ENCODE data around the gene MARCHF6.
A peak's percentile ranks its signal among the peaks of the same experiment; 100 is the strongest.
"Not testable (repeated sequence)": the region's sequence is repeated elsewhere in the genome, so short reads cannot be mapped to it uniquely, and the experiment has no call there.

The MARCHF6 gene

GRCh38 chr5:10307206-10308148 lies 46.0 kb upstream of the MARCHF6 start, which contains the start of gene CMBL:
TSS of gene CMBL (minus strand) at chr5:10307902. CDS start at chr5:10290762, 17,140 bp downstream.
- DNase-seq: peak; percentile 67
- Mint-ChIP-seq H3K27ac (no peak within 1 kb of the TSS), H3K4me1 (peaks cover 39% of the 10 kb centered on the region), H3K4me3 (peak within 1 kb of the TSS; percentile 87), H3K9me3 (peaks cover 9% of the 10 kb centered on the region), H3K27me3 (ENCODE audit: low read depth, poor library complexity) (peaks cover 13% of the 10 kb centered on the region), H3K36me3 (ENCODE audit: low read depth) (peaks cover 28% of the 10 kb centered on the region)
- TF ChIP-seq CTCF (IDR thresholded peaks at IDR 0.05): no peak

- peaks cover under 1% of the 10 kb centered on the region for H3K9me3 Mint-ChIP-seq
- no peak for TF ChIP-seq CTCF (IDR thresholded peaks at IDR 0.05)
- peak overlapping the region; percentile 61 for H3K4me3 Mint-ChIP-seq
- DNase-seq: no peak
- H3K27me3 Mint-ChIP-seq (ENCODE audit: low read depth, poor library complexity): peaks cover 13% of the 10 kb centered on the region
- H3K4me1 Mint-ChIP-seq: peaks cover 39% of the 10 kb centered on the region
- H3K36me3 Mint-ChIP-seq (ENCODE audit: low read depth): peaks cover 17% of the 10 kb centered on the region
- no peak overlapping the region for H3K27ac Mint-ChIP-seq
These were observed 44.7 kb upstream of the MARCHF6 start for GRCh38 chr5:10308844-10309243.

- peaks cover 13% of the 10 kb centered on the region for H3K27me3 Mint-ChIP-seq (ENCODE audit: low read depth, poor library complexity)
These were observed 43.3 kb upstream of the MARCHF6 start for GRCh38 chr5:10310066-10310779.

GRCh38 chr5:10310835-10311570 lies 42.5 kb upstream of the MARCHF6 start:
- H3K36me3 Mint-ChIP-seq (ENCODE audit: low read depth); H3K27ac Mint-ChIP-seq; DNase-seq; H3K9me3 Mint-ChIP-seq; H3K4me3 Mint-ChIP-seq: not testable (repeated sequence)
- peaks cover 13% of the 10 kb centered on the region for H3K27me3 Mint-ChIP-seq (ENCODE audit: low read depth, poor library complexity)
- peaks cover 34% of the 10 kb centered on the region for H3K4me1 Mint-ChIP-seq

More at GRCh38 chr5:10310066-10310779, 43.3 kb upstream of the MARCHF6 start:
- H3K4me1 Mint-ChIP-seq: peaks cover 39% of the 10 kb centered on the region
- H3K27ac Mint-ChIP-seq: no peak overlapping the region
- no peak overlapping the region for H3K4me3 Mint-ChIP-seq
- no peak for DNase-seq
- peaks cover 6% of the 10 kb centered on the region for H3K36me3 Mint-ChIP-seq (ENCODE audit: low read depth)
- no peaks in the 10 kb centered on the region for H3K9me3 Mint-ChIP-seq
- TF ChIP-seq CTCF (IDR thresholded peaks at IDR 0.05): no peak

- no peak for TF ChIP-seq CTCF (IDR thresholded peaks at IDR 0.05)
- no peak overlapping the region for H3K27ac Mint-ChIP-seq
- H3K27me3 Mint-ChIP-seq (ENCODE audit: low read depth, poor library complexity): peaks cover 11% of the 10 kb centered on the region
- H3K4me3 Mint-ChIP-seq: no peak overlapping the region
- peaks cover 26% of the 10 kb centered on the region for H3K4me1 Mint-ChIP-seq
- H3K9me3 Mint-ChIP-seq: peaks cover 5% of the 10 kb centered on the region
- no peaks in the 10 kb centered on the region for H3K36me3 Mint-ChIP-seq (ENCODE audit: low read depth)
- no peak for DNase-seq
These were observed 41.7 kb upstream of the MARCHF6 start for GRCh38 chr5:10311595-10312425.

Data from nephron progenitor cell (in vitro differentiated cells).